ENCODE results near the gene SLC15A1.

The SLC15A1 gene

GRCh38 chr13:98740131-98740530 is 12.3 kb downstream of the SLC15A1 start:
- no peak for TF ChIP-seq SUZ12 (IDR thresholded peaks at IDR 0.05; ENCODE audit: extremely low read depth, insufficient read depth, insufficient read length)
- no peak for TF ChIP-seq YY1 (IDR thresholded peaks at IDR 0.05; ENCODE audit: insufficient read depth, insufficient read length)
- no peak for TF ChIP-seq ZNF274 (IDR thresholded peaks at IDR 0.05; ENCODE audit: low read depth, low read length)
- no peak for DNase-seq (ENCODE audit: low read depth, low spot score)
- no peak overlapping the region for H3K4me3 ChIP-seq (ENCODE audit: insufficient read length, low read depth)
- no peaks in the 10 kb centered on the region for H3K27me3 ChIP-seq (ENCODE audit: insufficient read depth, insufficient read length)
- peaks cover 42% of the 10 kb centered on the region for H3K9me3 ChIP-seq (ENCODE audit: insufficient read depth, low read length)
- no peaks in the 10 kb centered on the region for H3K36me3 ChIP-seq (ENCODE audit: insufficient read depth, insufficient read length, low read length)
- H3K4me1 ChIP-seq (ENCODE audit: insufficient read depth, insufficient read length) = no peaks in the 10 kb centered on the region
- H3K9ac ChIP-seq (ENCODE audit: insufficient read length, low read depth) = no peak overlapping the region

DNA sequence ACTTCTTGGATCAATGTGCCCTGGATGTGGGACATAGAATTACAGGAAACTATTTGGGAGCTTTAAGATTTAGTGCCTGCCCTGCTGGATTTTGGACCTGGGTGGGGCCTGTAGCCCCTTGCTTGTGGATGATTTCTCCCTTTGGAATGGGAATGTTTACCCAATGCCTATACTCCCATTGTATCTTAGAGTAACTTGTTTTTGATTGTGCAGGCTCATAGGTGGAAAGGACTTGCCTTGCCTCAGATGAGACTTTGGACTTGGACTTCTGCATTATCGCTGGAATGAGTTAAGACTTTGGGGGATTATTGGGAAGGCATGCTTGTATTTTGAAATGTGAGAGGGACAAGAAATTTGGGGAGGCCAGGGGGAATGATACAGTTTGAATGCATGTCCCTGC is 13.5 kb downstream of the SLC15A1 start:
- Histone ChIP-seq H3K36me3 (ENCODE audit: insufficient read depth, insufficient read length, low read length) (no peaks in the 10 kb centered on the region), H3K9me3 (ENCODE audit: insufficient read depth, low read length) (peaks cover 42% of the 10 kb centered on the region), H3K9ac (ENCODE audit: insufficient read length, low read depth) (no peak overlapping the region), H3K4me3 (ENCODE audit: insufficient read length, low read depth) (no peak overlapping the region), H3K4me1 (ENCODE audit: insufficient read depth, insufficient read length) (no peaks in the 10 kb centered on the region), H3K27me3 (ENCODE audit: insufficient read depth, insufficient read length) (no peaks in the 10 kb centered on the region)
- TF ChIP-seq SUZ12 (IDR thresholded peaks at IDR 0.05; ENCODE audit: extremely low read depth, insufficient read depth, insufficient read length) (no peak), ZNF274 (IDR thresholded peaks at IDR 0.05; ENCODE audit: low read depth, low read length) (no peak), YY1 (IDR thresholded peaks at IDR 0.05; ENCODE audit: insufficient read depth, insufficient read length) (no peak)
- DNase-seq (ENCODE audit: low read depth, low spot score) = no peak

DNA sequence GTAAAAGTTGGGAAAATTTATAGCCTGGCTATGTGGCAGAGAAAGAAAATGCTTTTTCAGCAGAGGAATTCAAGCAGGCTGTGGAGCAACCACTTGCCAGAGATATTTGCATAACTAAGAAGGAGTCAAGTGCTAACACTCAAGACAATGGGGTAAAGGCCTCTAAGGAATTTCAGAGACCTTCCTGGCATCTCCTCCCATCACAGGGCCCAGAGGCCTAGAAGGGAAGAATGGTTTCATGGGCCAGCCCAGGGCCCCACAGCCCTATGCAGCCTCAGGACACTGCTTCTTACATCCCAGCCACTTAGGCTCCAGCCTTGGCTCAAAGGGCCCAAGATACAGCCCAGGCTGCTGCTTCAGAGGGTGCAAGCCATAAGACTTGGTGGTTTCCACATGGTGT is 14.3 kb downstream of the SLC15A1 start:
- peak; percentile 57 for DNase-seq (ENCODE audit: low read depth, low spot score)
- no peak overlapping the region for H3K4me3 ChIP-seq (ENCODE audit: insufficient read length, low read depth)
- H3K9me3 ChIP-seq (ENCODE audit: insufficient read depth, low read length) = peaks cover 42% of the 10 kb centered on the region
- TF ChIP-seq ZNF274 (IDR thresholded peaks at IDR 0.05; ENCODE audit: low read depth, low read length) (no peak), YY1 (IDR thresholded peaks at IDR 0.05; ENCODE audit: insufficient read depth, insufficient read length) (no peak), SUZ12 (IDR thresholded peaks at IDR 0.05; ENCODE audit: extremely low read depth, insufficient read depth, insufficient read length) (no peak)
- H3K36me3 ChIP-seq (ENCODE audit: insufficient read depth, insufficient read length, low read length) = no peaks in the 10 kb centered on the region
- no peaks in the 10 kb centered on the region for H3K4me1 ChIP-seq (ENCODE audit: insufficient read depth, insufficient read length)
- H3K9ac ChIP-seq (ENCODE audit: insufficient read length, low read depth) = no peak overlapping the region
- H3K27me3 ChIP-seq (ENCODE audit: insufficient read depth, insufficient read length) = no peaks in the 10 kb centered on the region

- H3K4me1 ChIP-seq (ENCODE audit: insufficient read depth, insufficient read length) = peaks cover 2% of the 10 kb centered on the region
- H3K27me3 ChIP-seq (ENCODE audit: insufficient read depth, insufficient read length) = no peaks in the 10 kb centered on the region
- H3K9me3 ChIP-seq (ENCODE audit: insufficient read depth, low read length) = no peaks in the 10 kb centered on the region; the same call in 1 of the 2 replicates
- no peak overlapping the region for H3K9ac ChIP-seq (ENCODE audit: insufficient read length, low read depth)
- no peak overlapping the region for H3K4me3 ChIP-seq (ENCODE audit: insufficient read length, low read depth)
- H3K36me3 ChIP-seq (ENCODE audit: insufficient read depth, insufficient read length, low read length) = no peaks in the 10 kb centered on the region
- no peak for DNase-seq (ENCODE audit: low read depth, low spot score)
- TF ChIP-seq YY1 (IDR thresholded peaks at IDR 0.05; ENCODE audit: insufficient read depth, insufficient read length) (no peak), ZNF274 (IDR thresholded peaks at IDR 0.05; ENCODE audit: low read depth, low read length) (no peak), SUZ12 (IDR thresholded peaks at IDR 0.05; ENCODE audit: extremely low read depth, insufficient read depth, insufficient read length) (no peak)
Measured at GRCh38 chr13:98731925-98732324, 20.5 kb downstream of the SLC15A1 start.

DNA sequence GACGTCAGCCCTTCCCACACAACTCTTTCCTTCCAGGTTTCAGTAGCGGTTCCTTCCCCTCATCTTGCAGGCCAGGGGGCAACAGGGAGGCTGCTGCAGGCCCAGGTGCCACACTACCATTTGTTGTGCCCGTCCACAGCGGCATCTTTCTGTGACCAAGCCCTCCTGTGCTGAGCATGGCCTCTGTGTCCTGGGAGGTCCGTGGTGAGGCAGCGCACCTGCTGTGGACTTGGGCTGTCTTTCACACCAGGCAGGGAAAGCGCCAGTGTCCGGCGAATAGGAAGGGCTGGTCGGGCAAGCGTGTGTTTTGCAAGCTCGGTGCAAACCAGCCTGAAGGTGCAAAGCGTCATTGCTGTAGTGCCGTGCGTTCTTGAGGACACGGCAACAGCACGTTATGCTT is 21.4 kb downstream of the SLC15A1 start:
- H3K4me1 ChIP-seq (ENCODE audit: insufficient read depth, insufficient read length) = peaks cover 2% of the 10 kb centered on the region
- no peak overlapping the region for H3K4me3 ChIP-seq (ENCODE audit: insufficient read length, low read depth)
- DNase-seq (ENCODE audit: low read depth, low spot score) = no peak
- H3K27me3 ChIP-seq (ENCODE audit: insufficient read depth, insufficient read length) = no peaks in the 10 kb centered on the region
- TF ChIP-seq SUZ12 (IDR thresholded peaks at IDR 0.05; ENCODE audit: extremely low read depth, insufficient read depth, insufficient read length) (no peak), YY1 (IDR thresholded peaks at IDR 0.05; ENCODE audit: insufficient read depth, insufficient read length) (no peak), ZNF274 (IDR thresholded peaks at IDR 0.05; ENCODE audit: low read depth, low read length) (no peak)
- no peak overlapping the region for H3K9ac ChIP-seq (ENCODE audit: insufficient read length, low read depth)
- H3K9me3 ChIP-seq (ENCODE audit: insufficient read depth, low read length) = no peaks in the 10 kb centered on the region; the same call in 1 of the 2 replicates
- no peaks in the 10 kb centered on the region for H3K36me3 ChIP-seq (ENCODE audit: insufficient read depth, insufficient read length, low read length)

- Histone ChIP-seq H3K4me1 (ENCODE audit: insufficient read depth, insufficient read length) (peaks cover 2% of the 10 kb centered on the region), H3K4me3 (ENCODE audit: insufficient read length, low read depth) (no peak overlapping the region), H3K27me3 (ENCODE audit: insufficient read depth, insufficient read length) (no peaks in the 10 kb centered on the region), H3K36me3 (ENCODE audit: insufficient read depth, insufficient read length, low read length) (no peaks in the 10 kb centered on the region), H3K9me3 (ENCODE audit: insufficient read depth, low read length) (no peaks in the 10 kb centered on the region; the same call in 1 of the 2 replicates), H3K9ac (ENCODE audit: insufficient read length, low read depth) (no peak overlapping the region)
- no peak for DNase-seq (ENCODE audit: low read depth, low spot score)
- TF ChIP-seq SUZ12 (IDR thresholded peaks at IDR 0.05; ENCODE audit: extremely low read depth, insufficient read depth, insufficient read length) (no peak), YY1 (IDR thresholded peaks at IDR 0.05; ENCODE audit: insufficient read depth, insufficient read length) (no peak), ZNF274 (IDR thresholded peaks at IDR 0.05; ENCODE audit: low read depth, low read length) (no peak)
Measured at GRCh38 chr13:98730441-98730840, 22.0 kb downstream of the SLC15A1 start.

GRCh38 chr13:98729658-98730057 is 22.8 kb downstream of the SLC15A1 start:
- Histone ChIP-seq H3K9me3 (ENCODE audit: insufficient read depth, low read length) (no peaks in the 10 kb centered on the region; the same call in 1 of the 2 replicates), H3K4me3 (ENCODE audit: insufficient read length, low read depth) (no peak overlapping the region), H3K4me1 (ENCODE audit: insufficient read depth, insufficient read length) (peaks cover 2% of the 10 kb centered on the region), H3K9ac (ENCODE audit: insufficient read length, low read depth) (no peak overlapping the region), H3K36me3 (ENCODE audit: insufficient read depth, insufficient read length, low read length) (no peaks in the 10 kb centered on the region), H3K27me3 (ENCODE audit: insufficient read depth, insufficient read length) (no peaks in the 10 kb centered on the region)
- no peak for TF ChIP-seq YY1 (IDR thresholded peaks at IDR 0.05; ENCODE audit: insufficient read depth, insufficient read length)
- TF ChIP-seq SUZ12 (IDR thresholded peaks at IDR 0.05; ENCODE audit: extremely low read depth, insufficient read depth, insufficient read length) = no peak
- no peak for TF ChIP-seq ZNF274 (IDR thresholded peaks at IDR 0.05; ENCODE audit: low read depth, low read length)
- no peak for DNase-seq (ENCODE audit: low read depth, low spot score)

Measured in NT2/D1 (cell line).